Epithelial cell of esophagus (primary cell): ENCODE data around the gene ALOXE3.

Experiments
- DNase-seq: peaks from one replicate; pipeline ENCODE4 v3.0.0; 2010; ENCODE audit warnings: low read depth
- H3K4me3 ChIP-seq: 2 replicates; pipeline ENCODE4 v1.5.1; 2011; ENCODE audit warnings: mild to moderate bottlenecking, low read length, control low read depth
- TF ChIP-seq, protein P1 (sequence below): IDR thresholded peaks from 2 replicates; pipeline ENCODE4 v1.5.1; 2011; ENCODE audit warnings: low read depth, mild to moderate bottlenecking, low read length, control low read depth, inconsistent platforms; ENCODE audit not compliant: insufficient read depth; ENCODE audit errors: missing control alignments

Gene ALOXE3

DNA sequence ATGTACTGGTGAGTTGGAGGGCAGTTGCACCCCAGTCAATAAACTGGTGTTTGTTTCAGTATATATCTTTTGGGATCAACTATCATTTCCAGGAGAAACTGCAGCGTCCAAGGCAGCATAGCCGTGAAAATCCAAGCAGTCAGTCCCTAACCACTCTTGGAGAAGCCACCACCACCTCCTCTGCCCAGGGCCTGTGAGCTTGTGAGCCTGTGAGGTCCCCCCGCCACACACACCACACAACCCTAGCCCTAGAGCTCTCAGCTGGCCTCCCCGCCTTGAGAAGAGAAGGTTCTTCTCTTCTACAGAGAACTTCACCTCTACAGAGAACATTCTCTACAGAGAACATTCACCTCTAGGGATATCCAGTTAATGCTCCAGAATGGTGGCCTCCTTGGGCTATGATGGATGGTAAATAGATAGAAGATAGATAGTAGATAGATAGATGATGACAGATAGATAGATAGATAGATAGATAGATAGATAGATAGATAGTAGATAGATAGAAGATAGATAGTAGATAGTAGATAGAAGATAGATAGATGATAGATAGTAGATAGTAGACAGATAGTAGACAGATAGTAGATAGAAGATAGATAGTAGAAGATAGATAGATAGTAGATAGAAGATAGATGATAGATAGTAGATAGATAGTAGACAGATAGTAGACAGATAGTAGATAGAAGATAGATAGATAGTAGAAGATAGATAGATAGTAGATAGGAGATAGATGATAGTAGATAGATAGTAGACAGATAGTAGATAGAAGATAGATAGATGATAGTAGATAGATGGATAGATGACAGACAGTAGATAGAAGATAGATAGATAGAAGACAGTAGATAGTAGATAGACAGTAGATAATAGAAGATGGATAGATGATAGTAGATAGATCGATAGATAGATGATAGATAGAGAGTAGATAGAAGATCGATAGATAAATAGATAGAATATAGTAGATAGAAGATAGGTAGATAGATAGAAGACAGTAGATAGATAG lies 65.8 kb downstream of the ALOXE3 start:
- TF ChIP-seq, protein P1, sequence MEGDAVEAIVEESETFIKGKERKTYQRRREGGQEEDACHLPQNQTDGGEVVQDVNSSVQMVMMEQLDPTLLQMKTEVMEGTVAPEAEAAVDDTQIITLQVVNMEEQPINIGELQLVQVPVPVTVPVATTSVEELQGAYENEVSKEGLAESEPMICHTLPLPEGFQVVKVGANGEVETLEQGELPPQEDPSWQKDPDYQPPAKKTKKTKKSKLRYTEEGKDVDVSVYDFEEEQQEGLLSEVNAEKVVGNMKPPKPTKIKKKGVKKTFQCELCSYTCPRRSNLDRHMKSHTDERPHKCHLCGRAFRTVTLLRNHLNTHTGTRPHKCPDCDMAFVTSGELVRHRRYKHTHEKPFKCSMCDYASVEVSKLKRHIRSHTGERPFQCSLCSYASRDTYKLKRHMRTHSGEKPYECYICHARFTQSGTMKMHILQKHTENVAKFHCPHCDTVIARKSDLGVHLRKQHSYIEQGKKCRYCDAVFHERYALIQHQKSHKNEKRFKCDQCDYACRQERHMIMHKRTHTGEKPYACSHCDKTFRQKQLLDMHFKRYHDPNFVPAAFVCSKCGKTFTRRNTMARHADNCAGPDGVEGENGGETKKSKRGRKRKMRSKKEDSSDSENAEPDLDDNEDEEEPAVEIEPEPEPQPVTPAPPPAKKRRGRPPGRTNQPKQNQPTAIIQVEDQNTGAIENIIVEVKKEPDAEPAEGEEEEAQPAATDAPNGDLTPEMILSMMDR: no peak
- no peak overlapping the region for H3K4me3 ChIP-seq
- DNase-seq: no peak

DNA sequence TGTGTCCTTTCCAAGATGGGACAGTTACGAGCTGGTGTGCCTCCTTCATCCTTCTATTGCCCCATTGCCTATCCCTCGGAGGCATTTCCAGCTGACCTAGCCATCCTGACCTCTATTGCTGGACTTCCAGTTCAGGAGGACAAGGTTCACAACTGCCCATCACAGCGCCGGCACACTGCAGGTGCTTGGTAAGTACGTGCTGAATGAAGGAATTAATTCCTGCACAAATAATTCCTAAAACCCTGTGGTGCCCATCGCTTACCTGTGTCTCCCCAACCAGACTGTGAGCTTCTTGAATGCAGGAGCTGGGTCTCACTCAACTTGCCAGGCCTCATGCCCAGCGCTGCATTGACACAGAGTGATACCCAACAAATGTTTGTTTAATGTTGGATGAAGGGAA lies 66.5 kb downstream of the ALOXE3 start:
- DNase-seq: no peak
- TF ChIP-seq, protein P1: no peak

DNA sequence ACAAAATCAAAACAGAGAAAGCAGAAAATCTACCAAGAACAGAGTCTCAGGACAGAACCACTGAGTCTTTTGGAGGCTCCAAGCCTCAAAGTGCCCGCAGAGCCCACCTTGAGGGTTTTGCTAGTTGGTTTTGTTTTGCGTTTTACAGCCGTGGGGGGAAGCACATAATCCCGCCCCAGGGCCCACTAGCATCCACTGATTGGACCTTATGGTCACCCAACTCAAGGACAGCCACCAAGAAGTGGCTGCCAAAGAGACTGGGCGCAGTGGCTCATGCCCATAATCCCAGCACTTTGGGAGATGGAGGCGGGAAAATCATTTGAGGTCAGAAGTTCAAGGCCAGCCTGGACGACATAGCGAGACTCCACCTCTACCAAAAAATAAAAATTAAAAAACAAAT lies 69.6 kb downstream of the ALOXE3 start:
- TF ChIP-seq, protein P1: no peak
- no peak for DNase-seq
- no peak overlapping the region for H3K4me3 ChIP-seq

More for the DNA sequence above, 66.5 kb downstream of the ALOXE3 start:
- no peak overlapping the region for H3K4me3 ChIP-seq

DNA sequence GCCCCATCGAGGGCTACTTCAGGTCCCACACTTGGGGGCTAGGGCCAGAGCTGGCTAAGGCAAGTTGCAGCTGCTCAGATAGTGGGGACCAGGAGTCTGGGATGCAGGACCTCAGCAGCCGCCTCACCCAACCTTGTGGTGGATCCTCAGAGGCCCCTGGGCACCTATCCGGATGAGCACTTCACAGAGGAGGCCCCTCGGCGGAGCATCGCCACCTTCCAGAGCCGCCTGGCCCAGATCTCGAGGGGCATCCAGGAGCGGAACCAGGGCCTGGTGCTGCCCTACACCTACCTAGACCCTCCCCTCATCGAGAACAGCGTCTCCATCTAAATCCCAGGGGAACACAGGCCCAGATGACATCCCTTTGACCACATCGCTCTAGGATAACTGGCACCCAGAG lies 70.1 kb downstream of the ALOXE3 start:
- no peak for DNase-seq
- TF ChIP-seq, protein P1: no peak
- no peak overlapping the region for H3K4me3 ChIP-seq

GRCh38 chr17:8047769-8048110 lies 70.6 kb downstream of the ALOXE3 start:
- no peak overlapping the region for H3K4me3 ChIP-seq
- DNase-seq: no peak
- TF ChIP-seq, protein P1: no peak

DNA sequence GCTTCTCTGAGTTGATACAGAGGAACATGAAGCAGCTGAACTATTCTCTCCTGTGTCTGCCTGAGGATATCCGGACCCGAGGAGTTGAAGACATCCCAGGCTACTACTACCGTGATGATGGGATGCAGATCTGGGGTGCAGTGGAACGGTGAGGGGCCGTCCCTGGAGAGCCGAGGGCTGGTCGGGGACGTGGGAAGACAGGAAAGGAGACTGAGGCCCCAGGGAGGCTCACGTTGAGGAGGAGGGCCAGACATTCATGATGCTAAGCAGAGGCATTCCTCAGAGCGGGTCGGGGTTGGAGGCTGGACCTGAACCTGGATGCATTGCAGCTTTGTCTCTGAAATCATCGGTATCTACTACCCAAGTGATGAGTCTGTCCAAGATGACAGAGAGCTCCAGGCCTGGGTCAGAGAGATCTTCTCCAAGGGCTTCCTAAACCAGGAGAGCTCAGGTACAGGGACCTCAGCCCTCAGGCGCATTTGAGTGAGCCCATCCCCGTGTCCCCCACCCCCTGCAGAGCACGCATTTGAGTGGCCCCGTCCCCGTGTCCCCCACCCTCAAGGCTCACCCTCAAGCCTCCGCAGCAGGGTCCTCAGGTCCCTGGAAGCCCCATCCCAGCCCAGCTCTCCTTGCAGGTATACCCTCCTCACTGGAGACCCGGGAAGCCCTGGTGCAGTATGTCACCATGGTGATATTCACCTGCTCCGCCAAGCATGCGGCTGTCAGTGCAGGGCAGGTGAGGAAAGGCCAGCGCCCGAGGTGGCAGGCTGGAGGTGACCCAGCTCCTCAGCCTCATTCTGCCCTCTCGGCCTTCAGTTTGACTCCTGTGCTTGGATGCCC lies 71.2 kb downstream of the ALOXE3 start:
- no peak for DNase-seq
- H3K4me3 ChIP-seq: no peak overlapping the region
- TF ChIP-seq, protein P1: no peak
